HepG2 (cell line): ENCODE results near the gene PSMB10. TPM values are rescaled to one million over a fixed set of nuclear protein-coding genes. Genes with fewer than 3 reads are reported as not detected.

Experiments
- ARID2 ChIP-seq: sonication (generic); formaldehyde crosslinking; IDR thresholded peaks from 2 replicates; pipeline ENCODE4 v1.8.1; 2022; ENCODE audit warnings: mild to moderate bottlenecking, missing genetic modification reagents, borderline replicate concordance
- CREM ChIP-seq, 2 experiments: sonication (generic) in 1 of 2; formaldehyde crosslinking in 1 of 2; IDR thresholded peaks; 2 replicates each; pipeline versions ENCODE4 v1.4.0 to v1.6.1; 2016 to 2020; ENCODE audit warnings: antibody characterized with exemption in 1 of 2, mild to moderate bottlenecking in 1 of 2, missing genetic modification reagents in 1 of 2
- ETV6 ChIP-seq: sonication (generic); formaldehyde crosslinking; conservative IDR thresholded peaks from 2 replicates; pipeline ENCODE4 v1.4.0; 2020; ENCODE audit warnings: missing genetic modification reagents
- KLF11 ChIP-seq: IDR thresholded peaks from 2 replicates; pipeline ENCODE4 v1.6.1; 2016; ENCODE audit warnings: missing compliant biosample characterization
- MEIS1 ChIP-seq: sonication (generic); formaldehyde crosslinking; IDR thresholded peaks from 2 replicates; pipeline ENCODE4 v1.9.0; 2021; ENCODE audit warnings: mild to moderate bottlenecking, missing genetic modification reagents, moderate library complexity, borderline replicate concordance
- NAIF1 ChIP-seq: sonication (generic); formaldehyde crosslinking; IDR thresholded peaks from 2 replicates; pipeline ENCODE4 v1.5.0; 2020; ENCODE audit warnings: mild to moderate bottlenecking, missing genetic modification reagents, borderline replicate concordance
- REPIN1 ChIP-seq: sonication (generic); formaldehyde crosslinking; IDR thresholded peaks from 2 replicates; pipeline ENCODE4 v1.8.0; 2022; ENCODE audit warnings: missing genetic modification reagents, low read depth, mild to moderate bottlenecking, borderline replicate concordance
- SP2 ChIP-seq: sonication (generic); formaldehyde crosslinking; IDR thresholded peaks from 2 replicates; pipeline ENCODE4 v1.5.1; 2020; ENCODE audit warnings: mild to moderate bottlenecking, missing genetic modification reagents
- TARDBP ChIP-seq: sonication (generic); formaldehyde crosslinking; IDR thresholded peaks from 2 replicates; pipeline ENCODE4 v1.8.0; 2022; ENCODE audit warnings: mild to moderate bottlenecking, missing genetic modification reagents
- TGIF2 ChIP-seq: IDR thresholded peaks from 2 replicates; pipeline ENCODE4 v1.6.1; 2016; ENCODE audit warnings: control low read depth, missing compliant biosample characterization
- ZBTB7B ChIP-seq: sonication (generic); formaldehyde crosslinking; IDR thresholded peaks from 2 replicates; pipeline ENCODE4 v1.4.0; 2020; ENCODE audit warnings: missing genetic modification reagents
- ZNF501 ChIP-seq: sonication (generic); formaldehyde crosslinking; IDR thresholded peaks from 2 replicates; pipeline ENCODE4 v1.5.1; 2020; ENCODE audit warnings: mild to moderate bottlenecking, moderate library complexity, missing genetic modification reagents
- ZNF589 ChIP-seq: sonication (generic); formaldehyde crosslinking; conservative IDR thresholded peaks from 2 replicates; pipeline ENCODE4 v1.8.0; 2022; ENCODE audit warnings: mild to moderate bottlenecking, moderate library complexity, missing genetic modification reagents
- polyA plus RNA-seq, 8 experiments: library from polyadenylated mRNA; depleted of rRNA in 3 of 8; stranded (reverse) in 7 of 8; unstranded in 1 of 8; fragments of >200 nt; fragmentation: Illumina TruSeq in 4 of 8; extraction: Trizol in 4 of 8; gene quantifications; 2 replicates each; pipeline versions ENCODE4 v1.2.1 to v1.2.3, GENCODE V29; 2011 to 2016; ENCODE audit warnings: low read depth in 4 of 8, missing spikeins in 1 of 8, mixed read lengths in 1 of 8; ENCODE audit not compliant: insufficient read depth in 1 of 8
- total RNA-seq, 5 experiments: library from RNA; depleted of rRNA; stranded (reverse); fragments of >200 nt; fragmentation: Illumina TruSeq; extraction: Trizol; gene quantifications; 2 replicates each; pipeline ENCODE4 v1.2.3, GENCODE V29; 2016; ENCODE audit warnings: low read depth in 1 of 5
- TF ChIP-seq, protein P1 (sequence below): sonication (generic); formaldehyde crosslinking; IDR thresholded peaks from 2 replicates; pipeline ENCODE4 v1.9.0; 2021; ENCODE audit warnings: missing genetic modification reagents, mild to moderate bottlenecking, borderline replicate concordance
- TF ChIP-seq, protein P2 (sequence below): sonication (generic); formaldehyde crosslinking; IDR thresholded peaks from 2 replicates; pipeline ENCODE4 v1.9.0; 2021; ENCODE audit warnings: missing genetic modification reagents, borderline replicate concordance
- TF ChIP-seq, protein P3 (sequence below), 2 experiments: sonication (generic) in 1 of 2; formaldehyde crosslinking in 1 of 2; IDR thresholded peaks; 2 replicates each; pipeline versions ENCODE4 v1.4.0 to v1.6.1; 2018 to 2020; ENCODE audit warnings: missing genetic modification reagents in 2 of 2, borderline replicate concordance in 1 of 2, low read depth in 1 of 2, mild to moderate bottlenecking in 1 of 2, missing biosample characterization in 1 of 2
- TF ChIP-seq, protein P4 (sequence below): sonication (generic); formaldehyde crosslinking; IDR thresholded peaks from 2 replicates; pipeline ENCODE4 v1.4.0; 2020; ENCODE audit warnings: missing genetic modification reagents, borderline replicate concordance
- TF ChIP-seq, protein P5 (sequence below): IDR thresholded peaks from 2 replicates; pipeline ENCODE4 v1.6.1; 2016; ENCODE audit warnings: mild to moderate bottlenecking

The PSMB10 gene
- total and polyA plus RNA-seq, 2 of the 13 experiments (the other 11 are each of a cell fraction or from before 2014, with no cell fraction given), result 12.7 to 65.9 TPM

DNA sequence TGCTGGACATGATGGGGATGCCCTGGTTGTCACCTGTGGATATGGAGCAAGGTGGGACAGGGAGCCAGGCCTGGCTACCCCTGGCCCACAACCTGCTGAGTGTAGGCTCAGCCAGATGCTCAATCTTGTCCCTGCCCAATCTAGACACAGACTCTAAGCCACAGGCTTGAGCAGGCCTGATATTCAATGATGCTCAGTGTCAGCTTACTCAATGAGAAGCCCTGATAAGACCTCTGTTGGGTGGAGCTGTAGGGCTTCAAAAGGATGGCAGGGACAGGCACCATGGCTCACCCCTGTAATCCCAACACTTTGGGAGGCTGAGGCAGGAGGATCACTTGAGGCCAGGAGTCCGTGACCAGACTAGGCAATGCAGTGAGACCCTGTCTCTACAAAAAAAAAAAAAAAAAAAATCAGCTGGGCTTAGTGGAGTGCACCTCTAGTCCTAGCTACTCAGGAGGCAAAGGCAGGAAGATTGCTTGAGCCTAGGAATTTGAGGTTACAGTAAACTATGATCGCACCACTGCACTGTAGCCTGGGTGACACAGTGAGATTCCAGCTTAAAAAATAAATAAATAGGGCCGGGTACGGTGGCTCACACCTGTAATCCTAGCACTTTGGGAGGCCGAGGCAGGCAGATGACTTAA is 3.9 kb upstream of the PSMB10 start (continued):
- no peak for TF ChIP-seq TARDBP (CRISPR knock-in tag)
- no peak for TF ChIP-seq CREM (IDR thresholded peaks at IDR 0.05)
- TF ChIP-seq CREM (CRISPR knock-in tag; IDR thresholded peaks at IDR 0.05), result no peak
- peak; percentile 37; the same call in 1 of the 2 replicates for TF ChIP-seq ZNF589 (CRISPR knock-in tag)
- TF ChIP-seq, protein P1, sequence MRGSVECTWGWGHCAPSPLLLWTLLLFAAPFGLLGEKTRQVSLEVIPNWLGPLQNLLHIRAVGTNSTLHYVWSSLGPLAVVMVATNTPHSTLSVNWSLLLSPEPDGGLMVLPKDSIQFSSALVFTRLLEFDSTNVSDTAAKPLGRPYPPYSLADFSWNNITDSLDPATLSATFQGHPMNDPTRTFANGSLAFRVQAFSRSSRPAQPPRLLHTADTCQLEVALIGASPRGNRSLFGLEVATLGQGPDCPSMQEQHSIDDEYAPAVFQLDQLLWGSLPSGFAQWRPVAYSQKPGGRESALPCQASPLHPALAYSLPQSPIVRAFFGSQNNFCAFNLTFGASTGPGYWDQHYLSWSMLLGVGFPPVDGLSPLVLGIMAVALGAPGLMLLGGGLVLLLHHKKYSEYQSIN (CRISPR knock-in tag), result no peak
- no peak for TF ChIP-seq KLF11 (CRISPR knock-in tag)
- TF ChIP-seq, protein P2, sequence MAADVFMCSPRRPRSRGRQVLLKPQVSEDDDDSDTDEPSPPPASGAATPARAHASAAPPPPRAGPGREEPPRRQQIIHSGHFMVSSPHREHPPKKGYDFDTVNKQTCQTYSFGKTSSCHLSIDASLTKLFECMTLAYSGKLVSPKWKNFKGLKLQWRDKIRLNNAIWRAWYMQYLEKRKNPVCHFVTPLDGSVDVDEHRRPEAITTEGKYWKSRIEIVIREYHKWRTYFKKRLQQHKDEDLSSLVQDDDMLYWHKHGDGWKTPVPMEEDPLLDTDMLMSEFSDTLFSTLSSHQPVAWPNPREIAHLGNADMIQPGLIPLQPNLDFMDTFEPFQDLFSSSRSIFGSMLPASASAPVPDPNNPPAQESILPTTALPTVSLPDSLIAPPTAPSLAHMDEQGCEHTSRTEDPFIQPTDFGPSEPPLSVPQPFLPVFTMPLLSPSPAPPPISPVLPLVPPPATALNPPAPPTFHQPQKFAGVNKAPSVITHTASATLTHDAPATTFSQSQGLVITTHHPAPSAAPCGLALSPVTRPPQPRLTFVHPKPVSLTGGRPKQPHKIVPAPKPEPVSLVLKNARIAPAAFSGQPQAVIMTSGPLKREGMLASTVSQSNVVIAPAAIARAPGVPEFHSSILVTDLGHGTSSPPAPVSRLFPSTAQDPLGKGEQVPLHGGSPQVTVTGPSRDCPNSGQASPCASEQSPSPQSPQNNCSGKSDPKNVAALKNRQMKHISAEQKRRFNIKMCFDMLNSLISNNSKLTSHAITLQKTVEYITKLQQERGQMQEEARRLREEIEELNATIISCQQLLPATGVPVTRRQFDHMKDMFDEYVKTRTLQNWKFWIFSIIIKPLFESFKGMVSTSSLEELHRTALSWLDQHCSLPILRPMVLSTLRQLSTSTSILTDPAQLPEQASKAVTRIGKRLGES (CRISPR knock-in tag), result no peak
- TF ChIP-seq ZNF501 (CRISPR knock-in tag), result peak; percentile 57; the same call in 1 of the 2 replicates
- peak; percentile 11; the same call in 1 of the 2 replicates for TF ChIP-seq REPIN1 (CRISPR knock-in tag)
- TF ChIP-seq NAIF1 (CRISPR knock-in tag), result no peak
- TF ChIP-seq, protein P3, sequence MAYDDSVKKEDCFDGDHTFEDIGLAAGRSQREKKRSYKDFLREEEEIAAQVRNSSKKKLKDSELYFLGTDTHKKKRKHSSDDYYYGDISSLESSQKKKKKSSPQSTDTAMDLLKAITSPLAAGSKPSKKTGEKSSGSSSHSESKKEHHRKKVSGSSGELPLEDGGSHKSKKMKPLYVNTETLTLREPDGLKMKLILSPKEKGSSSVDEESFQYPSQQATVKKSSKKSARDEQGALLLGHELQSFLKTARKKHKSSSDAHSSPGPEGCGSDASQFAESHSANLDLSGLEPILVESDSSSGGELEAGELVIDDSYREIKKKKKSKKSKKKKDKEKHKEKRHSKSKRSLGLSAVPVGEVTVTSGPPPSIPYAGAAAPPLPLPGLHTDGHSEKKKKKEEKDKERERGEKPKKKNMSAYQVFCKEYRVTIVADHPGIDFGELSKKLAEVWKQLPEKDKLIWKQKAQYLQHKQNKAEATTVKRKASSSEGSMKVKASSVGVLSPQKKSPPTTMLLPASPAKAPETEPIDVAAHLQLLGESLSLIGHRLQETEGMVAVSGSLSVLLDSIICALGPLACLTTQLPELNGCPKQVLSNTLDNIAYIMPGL (CRISPR knock-in tag; IDR thresholded peaks at IDR 0.05; ENCODE audit: borderline replicate concordance in 1 of 2, low read depth in 1 of 2), result no peak
- no peak for TF ChIP-seq SP2 (CRISPR knock-in tag)
- TF ChIP-seq MEIS1 (CRISPR knock-in tag), result no peak
- no peak for TF ChIP-seq TGIF2 (CRISPR knock-in tag)
- TF ChIP-seq, protein P4, sequence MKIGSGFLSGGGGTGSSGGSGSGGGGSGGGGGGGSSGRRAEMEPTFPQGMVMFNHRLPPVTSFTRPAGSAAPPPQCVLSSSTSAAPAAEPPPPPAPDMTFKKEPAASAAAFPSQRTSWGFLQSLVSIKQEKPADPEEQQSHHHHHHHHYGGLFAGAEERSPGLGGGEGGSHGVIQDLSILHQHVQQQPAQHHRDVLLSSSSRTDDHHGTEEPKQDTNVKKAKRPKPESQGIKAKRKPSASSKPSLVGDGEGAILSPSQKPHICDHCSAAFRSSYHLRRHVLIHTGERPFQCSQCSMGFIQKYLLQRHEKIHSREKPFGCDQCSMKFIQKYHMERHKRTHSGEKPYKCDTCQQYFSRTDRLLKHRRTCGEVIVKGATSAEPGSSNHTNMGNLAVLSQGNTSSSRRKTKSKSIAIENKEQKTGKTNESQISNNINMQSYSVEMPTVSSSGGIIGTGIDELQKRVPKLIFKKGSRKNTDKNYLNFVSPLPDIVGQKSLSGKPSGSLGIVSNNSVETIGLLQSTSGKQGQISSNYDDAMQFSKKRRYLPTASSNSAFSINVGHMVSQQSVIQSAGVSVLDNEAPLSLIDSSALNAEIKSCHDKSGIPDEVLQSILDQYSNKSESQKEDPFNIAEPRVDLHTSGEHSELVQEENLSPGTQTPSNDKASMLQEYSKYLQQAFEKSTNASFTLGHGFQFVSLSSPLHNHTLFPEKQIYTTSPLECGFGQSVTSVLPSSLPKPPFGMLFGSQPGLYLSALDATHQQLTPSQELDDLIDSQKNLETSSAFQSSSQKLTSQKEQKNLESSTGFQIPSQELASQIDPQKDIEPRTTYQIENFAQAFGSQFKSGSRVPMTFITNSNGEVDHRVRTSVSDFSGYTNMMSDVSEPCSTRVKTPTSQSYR, result no peak
- TF ChIP-seq ETV6 (CRISPR knock-in tag), result no peak
- no peak for TF ChIP-seq ZBTB7B (CRISPR knock-in tag)
- TF ChIP-seq, protein P5, sequence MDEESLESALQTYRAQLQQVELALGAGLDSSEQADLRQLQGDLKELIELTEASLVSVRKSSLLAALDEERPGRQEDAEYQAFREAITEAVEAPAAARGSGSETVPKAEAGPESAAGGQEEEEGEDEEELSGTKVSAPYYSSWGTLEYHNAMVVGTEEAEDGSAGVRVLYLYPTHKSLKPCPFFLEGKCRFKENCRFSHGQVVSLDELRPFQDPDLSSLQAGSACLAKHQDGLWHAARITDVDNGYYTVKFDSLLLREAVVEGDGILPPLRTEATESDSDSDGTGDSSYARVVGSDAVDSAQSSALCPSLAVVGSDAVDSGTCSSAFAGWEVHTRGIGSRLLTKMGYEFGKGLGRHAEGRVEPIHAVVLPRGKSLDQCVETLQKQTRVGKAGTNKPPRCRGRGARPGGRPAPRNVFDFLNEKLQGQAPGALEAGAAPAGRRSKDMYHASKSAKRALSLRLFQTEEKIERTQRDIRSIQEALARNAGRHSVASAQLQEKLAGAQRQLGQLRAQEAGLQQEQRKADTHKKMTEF (CRISPR knock-in tag), result 0 out of 2 replicates have a peak, but pooled peaks have one; percentile 4
- TF ChIP-seq ARID2 (CRISPR knock-in tag), result peak; percentile 68; the same call in 1 of the 2 replicates
